Adrenal gland (tissue), 5 donors: Measurements from ENCODE around the gene HMCN2.

ENCODE experiments used
- CTCF ChIP-seq, 6 experiments: fragments of 450-650 bp in 4 of 6; fragments of 200-600 bp in 2 of 6; sonication (generic) in 1 of 6; IDR thresholded peaks; 1 replicate in 5 of 6; 2 replicates in 1 of 6; pipeline versions ENCODE4 v1.5.1 to v1.8.0; 2016 to 2021; ENCODE audit warnings: antibody characterized with exemption in 6 of 6, mild to moderate bottlenecking in 2 of 6, moderate library complexity in 1 of 6
- POLR2A ChIP-seq, 2 donors: fragments of 450-650 bp; IDR thresholded peaks; one replicate each; pipeline ENCODE4 v1.6.1; 2017; ENCODE audit warnings: antibody characterized with exemption in 2 of 2, mild to moderate bottlenecking in 2 of 2, moderate library complexity in 1 of 2
- donor health status: DM: no; HTN: no; CAD: no.

GRCh38 chr9:130334915-130335314 lies 69.4 kb downstream of the HMCN2 start:
- TF ChIP-seq CTCF (IDR thresholded peaks at IDR 0.05) (no peak), POLR2A (IDR thresholded peaks at IDR 0.05) (no peak)
